NCI-H446 treated with DMSO at 0.1 percent for 48 hours (cell line): ENCODE results near the gene CYP4F12.
A peak's percentile ranks its signal among the peaks of the same experiment; 100 is the strongest.

Experiments
- DNase-seq: peaks from one replicate; lab custom pipeline; 2025; lab: John Stamatoyannopoulos, UW

The CYP4F12 gene

GRCh38 chr19:15672580-15673175 is at the start of gene CYP4F12:
TSS of gene CYP4F12 (plus strand) at chr19:15673087. CDS start at chr19:15673530, 443 bp downstream.
- peak; percentile 64 for DNase-seq

GRCh38 chr19:15623711-15624318 is 49.1 kb upstream of the CYP4F12 start:
- no peak for DNase-seq

GRCh38 chr19:15628236-15629002 is 44.5 kb upstream of the CYP4F12 start:
- no peak for DNase-seq

- DNase-seq: no peak
These were observed 43.6 kb upstream of the CYP4F12 start for GRCh38 chr19:15629003-15629880.

- DNase-seq: no peak
These were observed 41.1 kb upstream of the CYP4F12 start for GRCh38 chr19:15631817-15632216.

- DNase-seq: no peak
These were observed 39.6 kb upstream of the CYP4F12 start for GRCh38 chr19:15633082-15633835.

- DNase-seq: no peak
These were observed 38.8 kb upstream of the CYP4F12 start for GRCh38 chr19:15634105-15634504.

GRCh38 chr19:15635016-15635805 is 37.7 kb upstream of the CYP4F12 start:
- no peak for DNase-seq

GRCh38 chr19:15636026-15636425 is 36.9 kb upstream of the CYP4F12 start:
- DNase-seq: no peak

- DNase-seq: no peak
These were observed 33.3 kb upstream of the CYP4F12 start for GRCh38 chr19:15639596-15639995.

GRCh38 chr19:15640294-15640903 is 32.5 kb upstream of the CYP4F12 start, which contains the start of gene CYP4F3:
TSS of gene CYP4F3 (plus strand) at chr19:15640897. CDS start at chr19:15641416, 519 bp downstream.
- DNase-seq: no peak

GRCh38 chr19:15640904-15641597 is 31.8 kb upstream of the CYP4F12 start:
- DNase-seq: no peak

- DNase-seq: no peak
These were observed 30.9 kb upstream of the CYP4F12 start for GRCh38 chr19:15641901-15642491.

- DNase-seq: no peak
These were observed 30.1 kb upstream of the CYP4F12 start for GRCh38 chr19:15642807-15643206.

- no peak for DNase-seq
These were observed 29.5 kb upstream of the CYP4F12 start for GRCh38 chr19:15643387-15643786.

- no peak for DNase-seq
These were observed 28.7 kb upstream of the CYP4F12 start for GRCh38 chr19:15644066-15644741.

- DNase-seq: no peak
These were observed 28.1 kb upstream of the CYP4F12 start for GRCh38 chr19:15644816-15645215.

GRCh38 chr19:15649526-15649925 is 23.4 kb upstream of the CYP4F12 start:
- DNase-seq: no peak
